SH-SY5Y (cell line): Measurements from ENCODE around the gene GRM5.

Source experiments
- GATA2 ChIP-seq: IDR thresholded peaks from 2 replicates; pipeline ENCODE4 v1.6.1; 2011; ENCODE audit warnings: mild to moderate bottlenecking, low read depth, low read length
- GATA3 ChIP-seq: IDR thresholded peaks from 2 replicates; pipeline ENCODE4 v1.6.1; 2011; ENCODE audit warnings: low read depth, mild to moderate bottlenecking, low read length, moderate library complexity

DNA sequence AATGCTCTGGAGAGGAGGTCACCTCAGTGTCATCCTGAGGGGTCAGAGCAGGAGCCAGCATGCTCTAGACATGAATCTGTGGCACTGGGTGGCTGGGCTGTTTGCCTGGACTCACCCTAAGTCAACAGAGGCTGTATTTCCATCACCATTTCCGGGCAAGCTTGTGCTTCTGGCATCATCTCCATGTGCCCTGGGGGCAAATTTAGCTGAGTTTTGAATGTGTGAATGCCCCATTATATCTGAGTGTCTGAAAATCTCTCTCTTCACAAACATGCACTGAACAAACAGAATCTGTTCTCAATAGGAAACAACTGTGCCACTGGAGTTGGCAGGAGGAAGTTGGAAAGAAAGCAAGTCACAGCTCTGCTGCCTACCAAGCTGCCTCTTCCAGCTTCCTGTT, 356.2 kb downstream of the GRM5 start:
- TF ChIP-seq GATA3, result no peak
- no peak for TF ChIP-seq GATA2
